HG03025 (cell line): ENCODE data around the gene CXCR4.

Experiments used
- ATAC-seq: cut with Tn5 transposase; IDR thresholded peaks from one replicate; pipeline ENCODE4 v1.9.1; 2021; ENCODE audit warnings: mild to moderate bottlenecking, moderate library complexity; ENCODE audit not compliant: unreplicated experiment, low FRiP score

The CXCR4 gene

DNA sequence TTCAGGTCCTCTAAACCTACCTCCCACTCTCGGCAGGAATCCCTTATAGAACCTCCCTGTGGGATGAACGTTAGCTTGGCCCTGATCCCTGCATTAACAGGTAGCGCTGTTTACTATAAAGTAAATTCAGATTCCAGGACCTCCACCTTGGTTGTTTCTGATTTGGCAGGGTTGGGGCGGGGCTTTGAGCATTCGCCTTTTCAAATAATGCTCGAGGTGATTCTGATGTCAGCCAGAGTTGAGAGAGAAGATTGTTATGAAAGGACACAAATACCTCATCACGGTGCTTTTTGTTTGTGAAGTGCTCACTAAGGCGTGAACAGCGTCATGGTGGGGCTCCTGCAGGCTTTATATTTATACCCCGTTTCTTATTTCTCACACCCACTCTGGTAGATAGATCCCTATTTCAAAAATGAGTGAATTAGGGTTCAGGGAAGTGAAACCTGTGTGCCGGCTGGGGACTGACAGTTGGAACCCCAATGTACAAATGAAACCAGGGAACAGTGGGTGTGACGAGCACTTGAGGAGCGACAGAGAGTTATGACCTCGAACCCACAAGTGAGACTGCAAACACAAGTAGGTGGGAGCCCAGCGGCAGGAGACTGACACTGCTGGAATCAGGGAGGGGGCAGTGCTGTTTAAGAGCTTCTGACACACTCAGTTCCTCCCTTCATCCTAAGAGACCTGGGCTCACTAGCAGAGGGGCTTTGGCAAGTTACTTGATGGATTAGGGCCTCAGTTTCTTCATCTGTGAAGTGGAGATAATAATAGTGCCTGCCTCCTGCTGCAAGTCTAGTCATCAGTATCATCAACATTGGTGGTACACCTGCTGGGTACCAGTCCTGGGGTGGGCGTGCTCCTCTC lies 14.2 kb upstream of the CXCR4 start:
- ATAC-seq, result peak; percentile 70

DNA sequence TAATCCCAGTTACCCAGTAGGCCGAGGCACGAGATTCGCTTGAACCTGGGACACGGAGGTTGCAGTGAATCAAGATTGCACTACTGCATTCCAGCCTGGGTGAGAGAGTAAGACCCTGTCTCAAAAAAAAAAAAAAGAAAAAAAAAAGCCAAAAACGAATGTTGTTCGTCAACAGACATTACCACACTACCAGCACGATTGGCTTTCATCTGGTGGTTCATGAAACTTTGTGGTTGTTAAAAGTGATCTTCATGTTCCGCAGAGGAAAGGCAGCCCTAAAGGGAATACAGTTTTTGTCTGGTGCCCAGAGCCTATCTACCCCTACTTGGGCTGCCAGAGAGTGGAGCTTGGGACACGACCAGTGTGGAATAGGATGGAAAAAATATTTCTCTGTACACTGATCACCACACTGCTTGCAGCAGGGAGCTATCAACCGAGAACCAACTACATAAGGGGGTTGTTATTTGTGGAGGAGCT lies 13.6 kb upstream of the CXCR4 start:
- peak; percentile 7 for ATAC-seq

DNA sequence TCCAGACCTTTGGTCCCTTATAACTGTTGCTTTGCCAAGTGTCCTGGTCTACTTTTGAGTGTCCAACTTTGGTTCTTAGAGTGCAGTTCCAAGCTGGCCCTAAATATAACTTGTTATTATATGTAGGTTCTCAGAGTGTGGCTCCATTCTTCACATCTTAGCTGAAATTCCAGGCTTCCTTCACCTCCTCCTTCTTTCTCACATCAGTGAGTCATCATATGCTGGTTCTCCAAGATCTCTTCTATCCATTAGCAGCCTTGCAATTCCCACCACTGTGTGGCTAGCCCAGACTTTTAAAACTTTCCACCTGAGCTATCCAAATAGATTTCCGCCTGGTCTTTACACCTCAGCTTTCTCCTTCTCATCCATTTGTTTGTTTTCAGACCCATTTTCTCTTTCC lies 12.6 kb upstream of the CXCR4 start:
- ATAC-seq, result no peak

DNA sequence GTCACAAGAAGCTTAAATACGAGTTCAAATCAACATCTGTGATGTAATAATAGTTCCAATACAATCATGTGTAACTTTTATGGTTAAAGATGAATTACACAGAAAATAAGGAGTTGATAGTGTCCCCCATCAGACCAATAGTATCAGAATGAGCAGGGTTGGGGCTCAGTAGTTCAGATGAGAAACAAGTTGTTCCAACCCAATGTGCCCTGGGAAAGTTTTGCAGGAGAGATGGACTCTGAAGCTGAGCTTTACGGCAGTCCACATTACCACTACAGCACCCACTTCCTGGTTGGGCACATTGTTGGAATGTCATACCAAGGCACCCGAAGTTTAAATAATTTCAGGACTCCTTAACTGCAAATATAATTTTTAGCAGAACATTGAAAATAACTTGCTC lies 12.1 kb upstream of the CXCR4 start:
- no peak for ATAC-seq

DNA sequence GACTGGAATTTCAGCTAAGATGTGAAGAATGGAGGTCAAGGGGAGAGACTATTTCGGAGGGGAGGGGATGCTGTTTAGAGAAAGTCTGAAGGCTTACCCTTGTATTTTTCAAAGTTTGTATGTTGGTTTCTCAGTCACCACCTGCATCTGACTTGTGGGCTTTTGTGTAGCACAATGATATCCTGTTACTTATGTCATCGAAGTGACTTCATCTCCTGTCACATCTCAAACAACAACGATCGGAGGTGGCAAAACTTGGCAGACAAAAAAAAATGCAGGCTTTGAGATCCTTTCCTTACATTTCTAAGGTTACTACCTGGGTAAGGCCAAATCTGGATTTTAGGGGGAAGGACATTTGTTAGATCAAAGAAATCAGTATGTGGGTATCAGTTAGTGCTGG lies 11.7 kb upstream of the CXCR4 start:
- no peak for ATAC-seq

DNA sequence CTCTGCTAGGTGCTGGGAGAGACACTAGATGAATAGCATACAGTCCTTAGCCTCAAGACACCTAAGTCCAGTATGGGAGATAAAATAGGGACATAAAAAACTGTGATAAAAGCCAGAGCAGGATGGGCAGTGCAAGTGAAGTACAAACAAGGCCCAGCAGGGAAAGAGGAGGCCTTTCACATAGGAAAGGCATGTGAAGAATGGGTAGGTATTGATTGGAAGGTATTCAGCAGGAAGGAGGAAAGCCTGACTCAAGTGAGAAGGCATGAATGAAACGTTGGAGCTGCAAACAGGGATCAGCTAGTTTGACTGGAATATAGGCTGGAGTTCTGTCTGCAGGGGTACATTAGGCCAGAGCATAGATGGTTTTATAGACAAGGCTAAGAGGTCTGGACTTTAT lies 11.0 kb upstream of the CXCR4 start:
- no peak for ATAC-seq

DNA sequence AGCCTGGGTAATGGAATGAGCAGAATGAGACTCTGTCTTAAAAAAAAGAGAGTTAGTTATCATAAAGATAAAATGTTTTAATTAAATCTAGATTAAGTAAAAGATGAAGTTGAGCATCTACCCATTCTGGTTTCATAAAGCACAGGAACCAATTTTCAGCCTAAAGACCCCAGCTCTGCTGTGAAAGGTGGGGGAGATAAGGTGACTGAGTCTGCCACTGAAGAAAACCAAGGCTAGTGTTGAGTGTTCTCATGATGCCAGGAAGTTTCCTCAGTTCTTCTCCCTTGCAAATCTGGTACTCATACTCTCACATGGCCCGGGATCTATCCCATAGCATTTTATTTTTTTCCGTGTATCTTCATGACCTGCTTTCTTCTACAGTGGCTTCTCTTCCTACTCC lies 10.4 kb upstream of the CXCR4 start:
- no peak for ATAC-seq

DNA sequence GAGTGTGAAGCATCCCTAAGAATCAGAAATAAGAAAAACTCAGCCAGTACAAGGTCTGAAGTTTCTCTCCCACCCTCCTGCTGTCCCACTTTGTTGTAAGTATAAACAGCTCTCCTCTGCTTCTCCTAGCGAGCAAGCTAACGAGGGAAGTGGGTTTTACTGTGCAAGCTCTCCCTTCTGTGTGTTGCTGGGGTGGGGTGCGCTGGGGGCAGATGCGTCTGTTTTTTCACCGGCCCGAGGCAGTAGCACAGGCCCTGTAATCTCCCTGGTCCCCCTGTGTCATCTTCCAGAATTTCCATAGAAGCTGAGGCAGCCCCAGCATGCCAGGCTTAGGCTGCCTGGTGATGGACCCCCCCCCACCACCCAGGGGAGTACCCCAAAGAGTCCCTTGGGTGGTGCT lies 9.4 kb upstream of the CXCR4 start:
- no peak for ATAC-seq

DNA sequence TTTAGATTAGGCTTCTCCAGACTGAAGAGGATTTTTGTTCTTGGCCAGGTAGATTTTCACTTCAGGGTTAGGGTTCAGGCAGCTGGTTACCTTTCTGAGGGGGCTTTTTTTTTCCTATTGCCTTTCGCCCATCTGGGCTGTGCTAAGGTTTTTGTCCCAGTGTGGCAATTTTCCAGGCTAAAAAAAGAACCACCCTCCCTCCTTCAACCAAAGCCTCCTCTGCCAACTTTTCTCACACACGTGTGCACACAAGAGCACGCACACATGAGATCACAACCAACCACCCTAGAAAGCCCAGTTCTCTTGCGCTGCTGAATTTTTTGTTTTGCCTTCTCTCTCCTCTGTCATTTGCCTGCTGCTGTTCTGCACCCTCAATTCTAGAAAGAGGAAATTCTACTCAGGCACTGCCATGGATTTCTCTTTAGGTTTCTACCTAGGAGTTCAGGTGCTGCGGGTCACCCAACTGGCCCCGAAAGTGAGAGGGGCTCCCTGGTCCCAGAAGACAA lies 8.5 kb upstream of the CXCR4 start:
- ATAC-seq, result no peak

DNA sequence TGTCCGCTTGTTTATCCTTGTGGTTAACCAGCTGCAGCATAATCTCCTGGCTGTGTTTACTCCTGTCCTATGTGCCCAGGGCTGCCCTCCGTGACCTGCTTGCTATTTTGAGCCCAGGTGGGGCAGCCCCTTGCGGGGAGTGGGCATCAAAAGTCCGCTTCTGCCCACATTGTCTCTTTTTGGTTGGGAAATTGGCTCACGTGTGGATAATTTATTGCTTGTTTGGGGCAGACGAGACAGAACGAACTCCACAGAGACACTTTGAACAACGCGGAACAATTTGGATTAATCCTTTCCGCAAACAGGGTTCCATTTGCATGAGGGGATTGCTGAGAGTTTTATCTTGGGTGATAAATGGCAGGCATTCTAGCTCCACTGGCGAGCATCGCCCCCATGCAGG lies 8.1 kb upstream of the CXCR4 start:
- no peak for ATAC-seq

DNA sequence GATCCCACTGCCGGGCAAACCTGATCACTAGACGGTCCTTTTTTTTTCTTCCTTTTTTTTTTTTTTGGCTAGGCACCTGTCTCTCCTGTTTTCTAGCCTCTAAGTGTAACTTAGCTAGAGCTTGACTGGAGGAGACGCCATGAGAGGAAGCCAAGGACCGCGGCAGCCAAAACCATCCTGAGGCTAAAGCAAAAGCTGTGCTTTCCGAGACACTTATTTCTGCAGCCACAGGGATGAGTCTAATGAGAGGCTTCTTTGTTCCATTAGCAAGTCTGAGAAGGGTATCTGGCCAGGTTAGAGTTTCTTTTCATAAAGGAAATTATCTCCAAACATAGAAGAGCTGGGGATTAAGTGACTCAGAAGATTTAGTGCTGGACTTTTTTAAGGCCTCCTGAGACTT lies 7.3 kb upstream of the CXCR4 start:
- ATAC-seq, result no peak

DNA sequence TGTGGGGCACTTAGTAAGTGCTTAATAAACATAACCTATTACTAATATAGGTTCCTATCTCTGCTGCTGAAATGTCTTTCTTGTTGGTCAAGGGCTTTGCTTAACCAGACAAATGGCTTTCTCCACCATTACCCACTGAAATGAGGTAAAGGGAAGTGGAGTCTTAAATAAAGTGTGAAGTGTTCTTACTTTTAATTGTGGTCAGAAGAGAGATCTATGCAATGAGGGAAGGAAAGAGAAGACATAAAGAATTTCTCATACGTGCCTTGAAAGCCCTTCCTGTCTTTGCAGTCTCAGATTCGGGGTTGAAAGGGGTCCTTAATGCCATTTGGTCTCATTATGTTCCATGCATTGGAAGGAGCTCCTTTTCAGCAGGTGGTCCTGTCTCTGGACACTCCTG lies 6.9 kb upstream of the CXCR4 start:
- no peak for ATAC-seq

DNA sequence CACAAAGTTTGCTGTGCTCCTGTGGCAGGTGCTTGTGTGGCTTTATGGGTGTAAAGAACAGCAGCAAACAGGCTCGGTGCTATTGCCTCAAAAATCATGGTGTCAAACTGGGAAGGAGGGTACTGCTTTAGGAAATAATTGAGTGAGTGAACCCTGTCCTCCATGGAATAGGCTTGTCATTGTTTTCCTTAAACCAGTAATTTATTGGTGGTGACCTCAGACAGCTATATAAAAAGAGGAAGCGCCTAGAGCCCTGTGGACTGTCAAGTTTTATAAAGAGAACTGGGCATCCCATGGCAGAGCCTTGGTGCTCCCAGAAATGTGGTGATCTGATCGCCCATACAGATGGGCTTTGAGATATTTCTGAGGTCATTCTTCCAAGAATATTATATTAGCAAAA lies 4.7 kb upstream of the CXCR4 start:
- no peak for ATAC-seq

DNA sequence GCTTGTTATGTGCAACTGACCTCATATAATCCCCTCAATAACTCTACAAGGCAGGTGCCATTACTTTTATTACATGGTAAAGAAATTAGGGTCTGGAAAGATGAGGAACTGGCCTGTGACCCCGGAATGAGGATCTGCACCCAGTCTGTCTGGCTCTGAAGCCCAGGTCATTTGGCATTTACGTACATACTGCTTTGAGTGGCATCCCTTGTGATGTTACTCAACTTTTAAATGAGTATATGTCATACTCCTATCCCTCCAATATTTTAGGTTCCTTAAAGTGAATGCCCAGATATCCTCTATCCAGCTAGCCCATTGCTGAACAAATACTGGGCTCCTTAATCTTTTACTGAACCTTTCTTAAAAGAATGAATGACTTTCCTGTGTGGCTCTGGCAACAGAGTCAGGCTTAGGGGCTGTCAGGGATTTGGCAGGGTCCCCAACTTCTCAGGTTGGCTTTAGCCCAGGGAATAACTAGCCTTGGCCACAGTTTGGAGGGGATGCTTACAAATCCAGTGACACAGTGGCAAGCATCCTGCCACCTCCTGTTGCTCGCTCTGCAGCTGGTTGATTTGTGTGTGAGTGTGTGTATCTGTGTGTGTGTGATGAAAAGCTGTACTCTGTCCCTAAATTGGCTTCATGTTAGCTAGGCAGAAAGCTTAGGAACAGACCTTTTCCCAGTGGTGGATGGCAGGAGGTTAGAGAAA lies 3.4 kb upstream of the CXCR4 start:
- ATAC-seq, result no peak

DNA sequence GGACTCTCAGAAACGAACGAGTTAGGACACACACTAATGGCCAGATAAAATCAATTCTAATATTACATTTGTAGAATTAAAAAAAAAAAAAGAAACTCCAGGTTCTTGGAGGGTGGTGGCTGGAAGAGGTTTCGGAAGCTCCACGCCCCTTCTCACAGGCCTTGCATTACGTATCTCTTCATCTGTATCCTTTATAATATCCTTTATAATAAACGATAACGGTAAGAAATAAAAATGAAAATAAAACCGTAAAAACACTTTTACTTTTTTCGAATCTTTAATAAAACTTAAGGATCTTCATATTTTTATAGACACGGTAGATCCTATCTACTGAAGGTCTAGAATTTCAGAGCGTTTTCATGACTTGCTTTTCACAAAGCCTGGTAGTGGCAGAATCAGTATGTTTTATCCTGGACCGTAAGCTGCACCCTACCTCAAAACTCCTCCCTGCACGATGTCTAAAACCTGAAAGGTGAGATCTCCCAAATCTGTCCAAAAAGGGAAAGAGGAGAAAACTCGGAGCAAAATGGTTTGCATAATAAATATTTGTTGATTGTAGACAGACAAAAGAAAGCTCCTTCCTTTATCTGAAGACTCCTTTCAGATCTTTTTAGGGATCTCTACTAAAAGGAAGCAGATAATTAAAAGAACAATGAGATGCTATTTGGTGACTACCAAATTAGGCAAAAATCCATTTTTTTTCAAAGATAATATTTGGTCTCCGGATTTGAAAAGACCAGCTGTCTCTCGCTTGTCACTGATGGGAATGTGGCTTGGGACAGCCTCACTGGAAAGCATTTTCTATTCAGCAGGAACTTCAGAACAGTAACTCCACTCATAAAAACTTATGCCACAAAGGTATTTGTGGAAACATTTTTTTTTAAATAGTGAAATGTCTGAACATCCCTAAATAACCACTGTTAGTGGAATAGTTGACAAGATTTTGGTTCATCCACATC lies 2.0 kb upstream of the CXCR4 start:
- ATAC-seq, result no peak

DNA sequence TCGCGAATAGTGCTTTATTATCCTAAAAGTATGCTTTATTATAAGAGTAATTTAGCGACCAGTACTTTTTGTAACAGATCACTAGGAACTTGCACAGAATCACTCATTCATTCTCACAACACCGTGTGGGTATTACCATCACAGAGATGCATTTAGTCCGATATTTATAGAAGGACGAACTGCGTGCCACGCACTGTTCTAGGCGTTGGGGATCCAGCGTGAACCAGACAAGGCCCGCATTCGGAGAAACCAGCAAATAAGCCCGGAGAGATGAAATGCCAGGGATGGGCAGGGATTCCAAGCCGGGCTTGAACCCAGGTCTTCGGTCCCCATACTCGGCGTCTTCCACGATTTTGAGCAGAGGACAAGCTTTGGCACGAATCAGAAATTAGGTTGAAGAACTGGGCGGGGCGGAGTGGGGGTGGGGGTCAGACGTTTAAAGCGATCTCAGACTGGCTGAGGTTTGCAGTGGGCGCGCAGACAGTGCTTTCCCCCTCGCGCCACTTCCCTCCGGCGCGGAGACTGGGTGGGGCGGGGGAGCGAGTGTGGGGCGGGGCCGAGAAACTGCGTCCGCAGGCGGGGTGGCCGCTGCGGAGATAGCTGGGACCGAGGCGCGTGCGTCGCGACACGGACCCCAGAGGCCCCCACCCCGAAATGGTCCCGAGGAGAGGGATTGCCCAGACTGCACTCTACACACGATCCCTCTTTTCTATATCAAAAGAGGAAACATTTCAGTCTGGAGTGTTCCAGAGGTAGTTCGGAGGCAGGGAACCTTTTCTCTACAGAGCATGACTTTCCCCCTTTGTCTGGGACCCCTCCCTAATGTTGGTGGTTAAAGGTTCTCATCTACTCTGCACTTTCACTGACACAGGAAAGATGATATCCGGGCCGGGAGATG lies 1.1 kb upstream of the CXCR4 start:
- ATAC-seq, result no peak

DNA sequence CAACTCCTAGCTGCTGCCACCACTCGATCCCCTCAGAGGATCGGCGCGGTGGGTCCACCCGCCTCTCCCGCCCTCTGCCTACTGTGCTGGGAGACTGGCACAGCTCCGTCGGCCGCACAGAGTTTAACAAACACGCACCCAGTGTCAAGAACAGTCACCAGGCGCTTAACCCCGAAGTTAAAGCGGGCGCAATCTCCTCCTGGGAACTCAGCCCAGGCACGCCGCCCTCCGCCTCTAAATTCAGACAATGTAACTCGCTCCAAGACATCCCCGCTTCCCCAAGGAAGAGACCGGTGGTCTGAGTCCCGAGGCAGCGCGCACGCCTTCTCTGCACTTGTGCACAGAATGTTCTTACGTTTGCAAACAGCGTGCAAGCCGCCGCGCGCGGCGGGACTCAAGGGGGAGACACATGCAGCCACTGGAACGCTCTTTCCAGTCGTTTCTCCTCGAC lies 533 bp downstream of the CXCR4 start:
- ATAC-seq, result peak; percentile 12

DNA sequence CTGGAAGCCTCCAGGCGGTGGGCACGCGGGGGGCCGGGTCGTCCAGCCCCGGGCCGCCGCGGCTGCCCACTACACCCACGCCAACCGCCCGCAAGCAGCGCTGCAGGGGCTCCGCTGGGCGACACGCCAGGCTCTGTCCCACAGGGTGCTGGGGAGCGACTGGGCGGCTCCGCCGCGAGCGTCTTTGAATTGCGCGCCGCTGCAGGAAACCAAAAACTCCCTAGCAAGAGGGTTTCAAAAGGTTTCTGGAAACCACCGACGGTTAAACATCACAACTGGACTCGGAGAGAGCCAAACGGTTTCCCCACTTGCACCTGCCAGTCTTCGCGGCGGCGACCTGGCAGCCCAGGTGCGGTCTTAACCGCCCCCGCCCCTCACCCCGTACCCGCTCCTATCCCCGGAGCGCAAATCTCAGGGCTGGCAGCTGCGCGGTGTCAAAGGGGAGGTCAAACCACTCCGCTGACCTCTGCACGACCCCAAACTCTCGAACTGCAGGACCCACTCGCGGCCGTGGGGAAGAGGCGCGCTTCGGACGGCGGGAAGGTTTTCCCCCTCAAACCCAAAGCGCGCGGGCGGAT lies 1.0 kb downstream of the CXCR4 start:
- peak; percentile 50 for ATAC-seq

DNA sequence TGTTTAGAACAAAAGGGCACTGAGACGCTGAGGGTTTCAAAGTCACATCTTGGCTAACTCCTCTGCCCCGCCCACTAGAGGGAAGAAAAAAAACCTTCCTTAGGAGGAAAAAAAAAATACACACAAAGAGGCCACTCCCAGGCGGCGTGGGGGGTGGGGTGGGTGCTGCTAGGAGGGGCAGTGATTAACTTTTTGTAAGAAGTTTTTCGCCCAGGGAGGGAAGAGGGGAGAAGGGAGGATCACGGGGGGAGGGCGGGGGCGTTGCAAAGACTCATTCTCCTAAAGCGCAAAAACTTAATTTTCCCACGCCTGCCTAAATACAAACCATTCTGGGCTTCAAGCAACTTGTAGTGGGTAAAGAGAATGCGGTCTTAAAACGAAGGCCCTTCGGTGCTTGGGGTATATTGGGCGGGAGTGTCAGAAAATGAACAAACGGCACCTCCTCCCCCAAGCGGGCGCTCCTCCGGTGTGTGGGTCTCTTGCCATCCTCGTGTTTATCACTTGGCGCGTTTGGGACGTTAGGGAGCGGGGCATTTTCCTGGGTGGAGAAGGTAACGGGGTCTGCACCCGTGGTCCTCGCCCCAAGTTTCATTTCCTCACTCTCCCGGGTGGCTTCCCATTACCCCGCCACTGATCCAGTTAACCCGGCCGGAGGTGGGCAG lies 1.7 kb downstream of the CXCR4 start:
- ATAC-seq, result no peak
